Endothelial cell of umbilical vein (primary cell): ENCODE measurements around the gene ARF1. TPM values are rescaled to one million over a fixed set of nuclear protein-coding genes. Genes with fewer than 3 reads are reported as not detected.

Experiments
- BruUV-seq: library from RNA; stranded (reverse); fragments of 400-500 nt; replicated peaks from 2 replicates; lab custom pipeline; 2021; lab: Mats Ljungman, UMichigan
- CTCF ChIA-PET: fragments of 300-600, 350-600 bp; sonication (Branson Sonifier 250); formaldehyde crosslinking; loops from one replicate; lab custom pipeline; 2021; ENCODE audit warnings: antibody characterized with exemption, inconsistent platforms; lab: Charles Lee
- POLR2A ChIA-PET: fragments of 300-600, 350-600 bp; sonication (Branson Sonifier 250); formaldehyde crosslinking; loops from one replicate; lab custom pipeline; 2021; ENCODE audit warnings: antibody characterized with exemption, inconsistent platforms; lab: Charles Lee
- DNase-seq: peaks from one replicate; pipeline ENCODE4 v3.0.0-alpha.2; 2011; ENCODE audit warnings: low read depth, low spot score
- FAIRE-seq: peaks from 2 replicates; lab custom pipeline; 2011; peaks lifted over from hg19 to GRCh38; lab: Jason Lieb, UNC
- H2AFZ ChIP-seq: 2 replicates; pipeline ENCODE4 v1.6.0; 2012; ENCODE audit warnings: low read depth, low read length, control low read depth, inconsistent platforms
- H3K27ac ChIP-seq: 2 replicates; pipeline ENCODE4 v1.5.1; 2011; ENCODE audit warnings: low read depth, mild to moderate bottlenecking, control low read depth, low read length, moderate library complexity; ENCODE audit not compliant: insufficient read depth
- H3K27me3 ChIP-seq, 2 experiments: 2 replicates each; pipeline versions ENCODE4 v1.6.0 to v1.6.1; 2011; ENCODE audit warnings: low read length in 2 of 2, mixed read lengths in 1 of 2; ENCODE audit not compliant: control insufficient read depth in 2 of 2, insufficient read depth in 2 of 2
- H3K36me3 ChIP-seq, 2 experiments: 2 replicates in 1 of 2; 3 replicates in 1 of 2; pipeline ENCODE4 v1.5.1; 2011; ENCODE audit warnings: low read length in 2 of 2, mild to moderate bottlenecking in 1 of 2, moderate library complexity in 1 of 2; ENCODE audit not compliant: control insufficient read depth in 2 of 2, insufficient read depth in 2 of 2; ENCODE audit errors: extremely low read depth in 1 of 2
- H3K4me1 ChIP-seq: 3 replicates; pipeline ENCODE4 v1.5.1; 2011; ENCODE audit warnings: mild to moderate bottlenecking, low read length; ENCODE audit not compliant: control insufficient read depth, insufficient read depth; ENCODE audit errors: extremely low read depth
- H3K4me2 ChIP-seq: 2 replicates; pipeline ENCODE4 v1.6.1; 2011; ENCODE audit warnings: low read length, control low read depth, mixed read lengths; ENCODE audit not compliant: insufficient read depth
- H3K4me3 ChIP-seq, 3 experiments: fragments of 200-600 bp in 1 of 3; sonication (generic), shearing (Covaris generic) in 1 of 3; replicated peaks in 1 of 3; 2 replicates each; pipeline ENCODE4 v1.5.1; 2011 to 2016; ENCODE audit warnings: control low read depth in 3 of 3, low read length in 3 of 3, mild to moderate bottlenecking in 2 of 3, inconsistent platforms in 1 of 3, low read depth in 1 of 3, moderate library complexity in 1 of 3; ENCODE audit not compliant: insufficient read depth in 1 of 3
- H3K79me2 ChIP-seq: 2 replicates; pipeline ENCODE4 v1.6.0; 2012; ENCODE audit warnings: low read length, inconsistent platforms; ENCODE audit not compliant: control insufficient read depth, insufficient read depth
- H3K9ac ChIP-seq: replicated peaks from 2 replicates; pipeline ENCODE3; 2011; ENCODE audit warnings: low read length, control low read depth; ENCODE audit not compliant: insufficient read depth; ENCODE audit errors: extremely low read depth
- H3K9me1 ChIP-seq: replicated peaks from 3 replicates; pipeline ENCODE4 v1.6.0; 2011; ENCODE audit warnings: mild to moderate bottlenecking, low read length; ENCODE audit not compliant: control insufficient read depth, insufficient read depth; ENCODE audit errors: extremely low read depth
- H3K9me3 ChIP-seq: replicated peaks from 2 replicates; pipeline ENCODE4 v1.5.1; 2012; ENCODE audit warnings: low read length, inconsistent platforms; ENCODE audit not compliant: control insufficient read depth, insufficient read depth
- H4K20me1 ChIP-seq: replicated peaks from 2 replicates; pipeline ENCODE3; 2011; ENCODE audit warnings: mild to moderate bottlenecking, low read length; ENCODE audit not compliant: control insufficient read depth, insufficient read depth; ENCODE audit errors: extremely low read depth
- EZH2 ChIP-seq: IDR thresholded peaks from 2 replicates; pipeline ENCODE4 v1.6.1; 2012; ENCODE audit warnings: borderline replicate concordance, low read depth, mild to moderate bottlenecking, moderate library complexity, low read length, inconsistent platforms; ENCODE audit not compliant: severe bottlenecking
- FOS ChIP-seq: IDR thresholded peaks from 2 replicates; pipeline ENCODE4 v1.6.1; 2011; ENCODE audit warnings: mild to moderate bottlenecking, low read length, moderate library complexity, borderline replicate concordance; ENCODE audit not compliant: insufficient read depth
- GATA2 ChIP-seq: IDR thresholded peaks from 2 replicates; pipeline ENCODE4 v1.7.0; 2011; ENCODE audit warnings: low read depth, mild to moderate bottlenecking, moderate library complexity, mixed read lengths, low read length; ENCODE audit not compliant: insufficient read length, insufficient read depth
- JUN ChIP-seq: IDR thresholded peaks from 2 replicates; pipeline ENCODE4 v1.6.1; 2011; ENCODE audit warnings: borderline replicate concordance, low read depth; ENCODE audit not compliant: insufficient read length, insufficient read depth
- MYC ChIP-seq: IDR thresholded peaks from one replicate; pipeline ENCODE4 v1.6.1; 2011; ENCODE audit warnings: mild to moderate bottlenecking, low read depth, low read length
- POLR2A ChIP-seq: IDR thresholded peaks from 2 replicates; pipeline ENCODE4 v1.6.1; 2012; ENCODE audit warnings: low read depth, mild to moderate bottlenecking, control low read depth, low read length
- POLR2AphosphoS5 ChIP-seq: IDR thresholded peaks from 2 replicates; pipeline ENCODE4 v1.6.1; 2012; ENCODE audit warnings: low read depth, mild to moderate bottlenecking, control low read depth, low read length, moderate library complexity; ENCODE audit not compliant: insufficient read depth
- dilution Hi-C: fragments of 300-500 bp; cut with MboI; formaldehyde crosslinking; loops from one replicate; pipeline ENCODE4 v1.15.0; 2019; ENCODE audit warnings: low sequenced_read_pairs; ENCODE audit not compliant: extremely low pct_ligation_motif_present
- intact Hi-C: fragments of 100-400 bp; cut with micrococcal nuclease; formaldehyde crosslinking; loops from one replicate; pipeline ENCODE4 v1.10.0; 2022
- polyA plus RNA-seq, 4 experiments: library from polyadenylated mRNA; depleted of rRNA in 3 of 4; stranded (reverse) in 3 of 4; unstranded in 1 of 4; fragments of >200 nt; gene quantifications; 2 replicates each; pipeline versions ENCODE4 v1.2.1 to v1.2.3, GENCODE V29; 2011 to 2012; ENCODE audit warnings: missing spikeins in 1 of 4
- total RNA-seq: library from RNA; stranded (reverse); gene quantifications from 2 replicates; pipeline ENCODE4 v1.2.3, GENCODE V29; 2021
- TF ChIP-seq, protein P1 (sequence below), 2 donors: IDR thresholded peaks; 1 replicate in 1 of 2; 2 replicates in 1 of 2; pipeline ENCODE4 v1.5.1; 2011; ENCODE audit warnings: low read length in 2 of 2, mild to moderate bottlenecking in 2 of 2, moderate library complexity in 2 of 2, control low read depth in 1 of 2, inconsistent platforms in 1 of 2, low read depth in 1 of 2; ENCODE audit not compliant: insufficient read depth in 1 of 2; ENCODE audit errors: extremely low read depth in 1 of 2
- TF ChIP-seq, protein P2 (sequence below): IDR thresholded peaks from 2 replicates; pipeline ENCODE4 v1.6.1; 2011; ENCODE audit not compliant: insufficient read depth, insufficient read length

The ARF1 gene
- total and polyA plus RNA-seq, 2 donors (not counting 3 experiments of a cell fraction or from before 2014, with no cell fraction given): 499 to 844 TPM

- H4K20me1 ChIP-seq: no peaks in the 10 kb centered on the region
- no peak for DNase-seq
- BruUV-seq: no TSS peak
- H3K9me3 ChIP-seq: no peaks in the 10 kb centered on the region
- FAIRE-seq: no peak
- peaks cover 18% of the 10 kb centered on the region for H3K4me1 ChIP-seq
- ChIA-PET CTCF (interaction anchor here (0.9 to 3.5 kb wide), 2 partner anchors 12 to 23 kb away, joined by 5 to 12 read pairs; partner anchors contain the start of gene IBA57), POLR2A (interaction anchor here (0.7 to 1.7 kb wide), 2 partner anchors 22 to 24 kb away, joined by 3 to 4 read pairs; partner anchors contain the start of gene IBA57)
- H3K4me3 ChIP-seq: no peak overlapping the region
- peaks cover 0 to 16% of the 10 kb centered on the region in 2 experiments for H3K36me3 ChIP-seq
- no peak overlapping the region for H3K4me2 ChIP-seq
- no peaks in the 10 kb centered on the region for H3K9me1 ChIP-seq
- peaks cover 68% of the 10 kb centered on the region for H3K79me2 ChIP-seq
- TF ChIP-seq, protein P1, sequence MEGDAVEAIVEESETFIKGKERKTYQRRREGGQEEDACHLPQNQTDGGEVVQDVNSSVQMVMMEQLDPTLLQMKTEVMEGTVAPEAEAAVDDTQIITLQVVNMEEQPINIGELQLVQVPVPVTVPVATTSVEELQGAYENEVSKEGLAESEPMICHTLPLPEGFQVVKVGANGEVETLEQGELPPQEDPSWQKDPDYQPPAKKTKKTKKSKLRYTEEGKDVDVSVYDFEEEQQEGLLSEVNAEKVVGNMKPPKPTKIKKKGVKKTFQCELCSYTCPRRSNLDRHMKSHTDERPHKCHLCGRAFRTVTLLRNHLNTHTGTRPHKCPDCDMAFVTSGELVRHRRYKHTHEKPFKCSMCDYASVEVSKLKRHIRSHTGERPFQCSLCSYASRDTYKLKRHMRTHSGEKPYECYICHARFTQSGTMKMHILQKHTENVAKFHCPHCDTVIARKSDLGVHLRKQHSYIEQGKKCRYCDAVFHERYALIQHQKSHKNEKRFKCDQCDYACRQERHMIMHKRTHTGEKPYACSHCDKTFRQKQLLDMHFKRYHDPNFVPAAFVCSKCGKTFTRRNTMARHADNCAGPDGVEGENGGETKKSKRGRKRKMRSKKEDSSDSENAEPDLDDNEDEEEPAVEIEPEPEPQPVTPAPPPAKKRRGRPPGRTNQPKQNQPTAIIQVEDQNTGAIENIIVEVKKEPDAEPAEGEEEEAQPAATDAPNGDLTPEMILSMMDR (IDR thresholded peaks at IDR 0.05; ENCODE audit: extremely low read depth in 1 of 2, insufficient read depth in 1 of 2, low read depth in 1 of 2, low read length in 2 of 2): no peak
- no peak for TF ChIP-seq POLR2AphosphoS5
- TF ChIP-seq EZH2: no peak
- no peak for TF ChIP-seq FOS
- no peak for TF ChIP-seq MYC
- no peak for TF ChIP-seq JUN
- TF ChIP-seq, protein P2, sequence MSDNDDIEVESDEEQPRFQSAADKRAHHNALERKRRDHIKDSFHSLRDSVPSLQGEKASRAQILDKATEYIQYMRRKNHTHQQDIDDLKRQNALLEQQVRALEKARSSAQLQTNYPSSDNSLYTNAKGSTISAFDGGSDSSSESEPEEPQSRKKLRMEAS: no peak
- no peak for TF ChIP-seq POLR2A
- no peak for TF ChIP-seq GATA2
- intact Hi-C loops: no loop called here
- no peak overlapping the region for H3K27ac ChIP-seq
- H3K27me3 ChIP-seq: no peaks in the 10 kb centered on the region
- dilution Hi-C loops: no loop called here
- H2AFZ ChIP-seq: no peak overlapping the region
- no peak overlapping the region for H3K9ac ChIP-seq
Measured at GRCh38 chr1:228142701-228143136, 60.2 kb downstream of the ARF1 start.
